GM23248 (cell line): Measurements from ENCODE around the gene AMACR. TPM values are rescaled to one million over a fixed set of nuclear protein-coding genes. Genes with fewer than 3 reads are reported as not detected.

Experiments used
- DNase-seq: peaks from one replicate; pipeline ENCODE4 v3.0.0-alpha.2; 2015
- H2AFZ ChIP-seq: fragments of 200-600 bp; sonication (generic); 2 replicates; pipeline ENCODE4 v1.6.1; 2016; ENCODE audit warnings: antibody characterized with exemption
- H3F3A ChIP-seq: fragments of 200-600 bp; sonication (generic); 2 replicates; pipeline ENCODE4 v1.6.1; 2016; ENCODE audit warnings: mild to moderate bottlenecking, antibody characterized with exemption, mixed run types; ENCODE audit not compliant: insufficient read depth
- H3K27ac ChIP-seq: fragments of 200-600 bp; sonication (generic); 2 replicates; pipeline ENCODE4 v1.5.1; 2016; ENCODE audit warnings: mild to moderate bottlenecking
- H3K27me3 ChIP-seq: fragments of 200-600 bp; sonication (generic); replicated peaks from 2 replicates; pipeline ENCODE4 v1.6.1; 2016; ENCODE audit warnings: mild to moderate bottlenecking; ENCODE audit not compliant: insufficient read depth
- H3K36me3 ChIP-seq: fragments of 200-600 bp; sonication (generic); 2 replicates; pipeline ENCODE4 v1.6.1; 2016; ENCODE audit warnings: low read depth, mild to moderate bottlenecking
- H3K4me1 ChIP-seq: fragments of 200-600 bp; sonication (generic); 2 replicates; pipeline ENCODE4 v1.6.1; 2016; ENCODE audit warnings: mild to moderate bottlenecking; ENCODE audit not compliant: insufficient read depth
- H3K4me2 ChIP-seq: fragments of 200-600 bp; sonication (generic); one replicate; pipeline ENCODE4 v1.6.1; 2016; ENCODE audit warnings: mild to moderate bottlenecking; ENCODE audit not compliant: unreplicated experiment
- H3K4me3 ChIP-seq: fragments of 200-600 bp; sonication (generic); 2 replicates; pipeline ENCODE4 v1.5.1; 2016; ENCODE audit warnings: mild to moderate bottlenecking
- H3K79me2 ChIP-seq: fragments of 200-600 bp; sonication (generic); 2 replicates; pipeline ENCODE4 v1.6.1; 2016; ENCODE audit warnings: mild to moderate bottlenecking; ENCODE audit not compliant: insufficient read depth
- H3K9ac ChIP-seq: fragments of 200-600 bp; sonication (generic); 2 replicates; pipeline ENCODE4 v1.6.1; 2016; ENCODE audit warnings: mild to moderate bottlenecking
- H3K9me2 ChIP-seq: fragments of 200-600 bp; sonication (generic); 2 replicates; pipeline ENCODE4 v1.6.1; 2016; ENCODE audit warnings: mixed run types, mild to moderate bottlenecking, moderate library complexity; ENCODE audit not compliant: insufficient read depth
- H3K9me3 ChIP-seq: fragments of 200-600 bp; sonication (generic); one replicate; pipeline ENCODE4 v1.6.1; 2017; ENCODE audit warnings: low read depth
- H4K20me1 ChIP-seq: fragments of 200-600 bp; sonication (generic); 2 replicates; pipeline ENCODE4 v1.6.0; 2016; ENCODE audit not compliant: insufficient read depth
- EZH2 ChIP-seq: fragments of 200-600 bp; sonication (generic); IDR thresholded peaks from 2 replicates; pipeline ENCODE4 v1.6.1; 2018; ENCODE audit warnings: antibody characterized with exemption, mild to moderate bottlenecking; ENCODE audit not compliant: insufficient read depth, poor library complexity, severe bottlenecking
- EZH2phosphoT487 ChIP-seq: fragments of 200-600 bp; sonication (generic); IDR thresholded peaks from 2 replicates; pipeline ENCODE4 v1.6.1; 2018; ENCODE audit warnings: antibody characterized with exemption, moderate library complexity, mild to moderate bottlenecking, low read depth; ENCODE audit not compliant: insufficient read depth
- WGBS, 2 experiments: methylation state at CpG; one replicate each; pipeline ENCODE4 v1.1.6; 2015 to 2017; ENCODE audit warnings: low lambda C conversion rate in 2 of 2, low coverage in 1 of 2; ENCODE audit errors: missing lambda C conversion rate in 2 of 2; 5-methylcytosine and 5-hydroxymethylcytosine counted together
- in situ Hi-C: fragments of 300-500 bp; cut with MboI; formaldehyde crosslinking; loops from 2 replicates; pipeline ENCODE4 v1.15.0; 2020
- polyA plus RNA-seq: library from polyadenylated mRNA; unstranded; fragments of >200 nt; fragmentation: Nextera tagmentation; extraction: Ambion mirVana; gene quantifications from 2 replicates; pipeline ENCODE4 v1.2.1, GENCODE V29; 2016
- total RNA-seq: library from RNA; depleted of rRNA; stranded (reverse); fragments of >200 nt; shearing (Covaris generic); gene quantifications from 2 replicates; pipeline ENCODE4 v1.2.3, GENCODE V29; 2014

AMACR gene
- total and polyA plus RNA-seq, 2 experiments from 2014 or later, result 22.5 to 22.6 TPM

- H3K79me2 ChIP-seq, result no peaks in the 10 kb centered on the region
- no peaks in the 10 kb centered on the region for H3K36me3 ChIP-seq
- DNase-seq, result no peak
- 39 to 42% methylated on average over 10 of the region's 10 CpGs for WGBS, 2 experiments
- H3F3A ChIP-seq, result peaks cover under 1% of the 10 kb centered on the region; the same call in 1 of the 2 replicates
- H2AFZ ChIP-seq, result no peak overlapping the region
- H3K27me3 ChIP-seq, result no peaks in the 10 kb centered on the region
- peaks cover 17% of the 10 kb centered on the region for H3K4me1 ChIP-seq
- no peak overlapping the region for H3K4me3 ChIP-seq
- H3K9ac ChIP-seq, result no peak overlapping the region
- H3K9me2 ChIP-seq, result no peaks in the 10 kb centered on the region
- in situ Hi-C loops, result no loop called here
- H3K9me3 ChIP-seq, result no peaks in the 10 kb centered on the region
- no peak overlapping the region for H3K27ac ChIP-seq
- TF ChIP-seq EZH2phosphoT487, result no peak
- TF ChIP-seq EZH2, result no peak
- H3K4me2 ChIP-seq, result no peak overlapping the region
- no peaks in the 10 kb centered on the region for H4K20me1 ChIP-seq
Observed at GRCh38 chr5:34039398-34040157, 31.7 kb upstream of the AMACR start.

- H3K79me2 ChIP-seq, result no peaks in the 10 kb centered on the region
Observed at GRCh38 chr5:34038838-34039237, 31.0 kb upstream of the AMACR start.

GRCh38 chr5:34038390-34038789 lies 30.5 kb upstream of the AMACR start:
- no peaks in the 10 kb centered on the region for H3K79me2 ChIP-seq
- no peaks in the 10 kb centered on the region for H4K20me1 ChIP-seq
- 26 to 63% methylated on average over 2 of the region's 2 CpGs for WGBS, 2 experiments
- H3F3A ChIP-seq, result no peaks in the 10 kb centered on the region
- 0 out of 2 replicates have a peak, but pooled peaks cover 14% of the 10 kb centered on the region for H3K4me1 ChIP-seq
- H3K4me3 ChIP-seq, result no peak overlapping the region
- H3K9ac ChIP-seq, result no peak overlapping the region
- no peaks in the 10 kb centered on the region for H3K36me3 ChIP-seq
- H3K4me2 ChIP-seq, result no peak overlapping the region
- no peak overlapping the region for H3K27ac ChIP-seq
- no peak for TF ChIP-seq EZH2phosphoT487
- in situ Hi-C loops, result no loop called here
- H3K9me2 ChIP-seq, result no peaks in the 10 kb centered on the region
- H3K27me3 ChIP-seq, result no peaks in the 10 kb centered on the region
- DNase-seq, result no peak
- no peak overlapping the region for H2AFZ ChIP-seq
- H3K9me3 ChIP-seq, result no peaks in the 10 kb centered on the region

More at GRCh38 chr5:34038838-34039237, 31.0 kb upstream of the AMACR start:
- TF ChIP-seq EZH2, result no peak
- no peak for TF ChIP-seq EZH2phosphoT487
- Histone ChIP-seq H2AFZ (no peak overlapping the region), H3K27ac (no peak overlapping the region), H3K36me3 (no peaks in the 10 kb centered on the region), H3K4me2 (no peak overlapping the region), H4K20me1 (no peaks in the 10 kb centered on the region), H3K9ac (no peak overlapping the region), H3F3A (no peaks in the 10 kb centered on the region), H3K27me3 (no peaks in the 10 kb centered on the region), H3K9me3 (no peaks in the 10 kb centered on the region), H3K9me2 (no peaks in the 10 kb centered on the region), H3K4me1 (0 out of 2 replicates have a peak, but pooled peaks cover 15% of the 10 kb centered on the region), H3K4me3 (no peak overlapping the region)
- no peak for DNase-seq
- in situ Hi-C loops, result no loop called here
- 84 to 90% methylated on average over 4 of the region's 4 CpGs for WGBS, 2 experiments

GRCh38 chr5:34037726-34038125 lies 29.9 kb upstream of the AMACR start:
- 16 to 26% methylated on average over 3 of the region's 3 CpGs for WGBS, 2 experiments
- no peaks in the 10 kb centered on the region for H4K20me1 ChIP-seq
- no peak for DNase-seq
- in situ Hi-C loops, result no loop called here
- H3K9ac ChIP-seq, result no peak overlapping the region
- H2AFZ ChIP-seq, result no peak overlapping the region
- H3K4me1 ChIP-seq, result 0 out of 2 replicates have a peak, but pooled peaks cover 9% of the 10 kb centered on the region
- H3K27ac ChIP-seq, result no peak overlapping the region
- H3K4me2 ChIP-seq, result no peak overlapping the region
- H3K9me3 ChIP-seq, result no peaks in the 10 kb centered on the region
- H3K27me3 ChIP-seq, result no peaks in the 10 kb centered on the region
- no peaks in the 10 kb centered on the region for H3F3A ChIP-seq
- no peaks in the 10 kb centered on the region for H3K9me2 ChIP-seq
- TF ChIP-seq EZH2, result no peak
- no peak for TF ChIP-seq EZH2phosphoT487
- H3K36me3 ChIP-seq, result no peaks in the 10 kb centered on the region
- H3K4me3 ChIP-seq, result no peak overlapping the region
- no peaks in the 10 kb centered on the region for H3K79me2 ChIP-seq
